ENCODE measurements around the gene F12. TPM values are rescaled to one million over a fixed set of nuclear protein-coding genes. Genes with fewer than 3 reads are reported as not detected.
A peak's percentile ranks its signal among the peaks of the same experiment; 100 is the strongest.

Gene F12
- total and polyA plus RNA-seq, 2 of the 8 experiments (the other 6 are each of a cell fraction or from before 2014, with no cell fraction given) = 6.5 to 7.8 TPM

DNA sequence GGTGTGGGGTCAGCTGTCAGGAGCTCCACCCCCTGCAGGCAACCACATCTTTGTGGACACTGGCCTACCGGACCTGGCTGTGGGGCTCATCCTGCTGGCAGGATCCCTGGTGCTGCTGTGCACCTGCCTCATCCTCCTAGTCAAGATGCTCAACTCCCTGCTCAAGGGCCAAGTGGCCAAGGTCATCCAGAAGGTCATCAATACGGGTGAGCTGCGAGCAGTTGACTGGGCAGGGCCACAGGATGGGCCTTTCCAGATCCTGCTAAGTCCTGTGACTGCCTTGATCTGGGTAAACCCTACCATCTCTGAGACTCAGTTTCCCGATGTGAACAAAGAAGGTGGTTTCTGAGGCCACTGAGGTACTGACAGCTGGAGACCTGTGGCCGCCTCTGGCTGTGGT, 15.4 kb downstream of the F12 start:
- Histone ChIP-seq H3K23me2 (ENCODE audit: low read depth, low read length) (no peaks in the 10 kb centered on the region), H3K36me3 (ENCODE audit: control insufficient read depth in 2 of 4, insufficient read depth in 4 of 4, low read length in 3 of 4) (no peaks in the 10 kb centered on the region), H2BK120ac (replicated peaks; ENCODE audit: low read depth, low read length) (no peak overlapping the region), H4K91ac (replicated peaks; ENCODE audit: insufficient read length, low read length) (no peak overlapping the region), H3K23ac (ENCODE audit: insufficient read length) (no peak overlapping the region), H2BK20ac (ENCODE audit: low read length) (no peak overlapping the region), H2BK12ac (ENCODE audit: low read depth, low read length) (peak overlapping the region; percentile 91; the same call in 1 of the 2 replicates), H3K4me2 (ENCODE audit: insufficient read depth in 1 of 2, low read depth in 2 of 2, low read length in 2 of 2) (no peak overlapping the region), H2AK5ac (ENCODE audit: low read depth, low read length) (peak overlapping the region; percentile 34; the same call in 1 of the 2 replicates), H2AFZ (ENCODE audit: low read length) (no peak overlapping the region), H3K9me3 (ENCODE audit: insufficient read depth in 2 of 2, low read depth in 1 of 2, low read length in 1 of 2) (no peaks in the 10 kb centered on the region), H3K27ac (ENCODE audit: low read depth, low read length) (no peak overlapping the region), H3K18ac (ENCODE audit: extremely low read depth, low read length) (no peak overlapping the region), H4K20me1 (replicated peaks in 1 of 2; ENCODE audit: control insufficient read depth in 1 of 2, insufficient read depth in 2 of 2, low read length in 2 of 2) (no peaks in the 10 kb centered on the region), H3K4me1 (replicated peaks in 1 of 4; ENCODE audit: control insufficient read depth in 3 of 4, insufficient read depth in 4 of 4, low read length in 3 of 4) (peaks cover 0 to 3% (median 0%) of the 10 kb centered on the region in 4 experiments; a peak in 4 of 7 replicates), H3K79me1 (ENCODE audit: low read depth, low read length) (no peaks in the 10 kb centered on the region), H3K56ac (replicated peaks; ENCODE audit: insufficient read length, low read depth, low read length) (no peak overlapping the region), H2BK15ac (ENCODE audit: low read length) (0 out of 2 replicates have a peak overlapping the region, but pooled peaks have one; percentile 12), H3K27me3 (replicated peaks in 1 of 4; ENCODE audit: control insufficient read depth in 3 of 4, extremely low read depth in 1 of 4, insufficient read depth in 3 of 4, low read length in 3 of 4) (peaks cover 0 to 16% (median 11%) of the 10 kb centered on the region in 4 experiments; a peak in 6 of 7 replicates), H4K5ac (ENCODE audit: insufficient read length, low read depth, low read length) (no peak overlapping the region), H3K14ac (ENCODE audit: insufficient read length) (no peak overlapping the region), H4K8ac (ENCODE audit: extremely low read depth, insufficient read depth, low read length) (no peak overlapping the region), H3K79me2 (ENCODE audit: control insufficient read depth in 1 of 2, insufficient read depth in 2 of 2, low read length in 2 of 2) (no peaks in the 10 kb centered on the region), H3K4ac (replicated peaks; ENCODE audit: insufficient read length, low read depth, low read length) (no peak overlapping the region), H3K9ac (replicated peaks in 1 of 4; ENCODE audit: extremely low read depth in 1 of 4, low read depth in 3 of 4, low read length in 3 of 4) (no peak overlapping the region), H2BK5ac (ENCODE audit: low read depth, low read length) (peak overlapping the region; percentile 7; the same call in 1 of the 2 replicates), H3K4me3 (ENCODE audit: extremely low read depth in 1 of 4, insufficient read depth in 2 of 4, low read depth in 3 of 4, low read length in 4 of 4) (no peak overlapping the region)
- WGBS, 2 experiments (ENCODE audit: extremely low coverage in 1 of 2, insufficient coverage in 1 of 2, insufficient read length in 1 of 2, insufficient replicate concordance in 2 of 2, low coverage in 1 of 2, low lambda C conversion rate in 2 of 2, missing lambda C conversion rate in 1 of 2) = 73% methylated on average over 5 of the region's 5 CpGs; no CpG with 5 or more reads in 1 of the 2 experiments
- CTCF ChIA-PET (ENCODE audit: partially characterized antibody) = interaction anchor here (0.6 to 18.7 kb wide), 7 partner anchors 9 to 599 kb away, joined by 3 to 430 read pairs (median 37); partner anchors contain the start of genes PFN3, PRR7 and SLC34A1
- FAIRE-seq = no peak
- no peak for DNase-seq (ENCODE audit: low read depth in 1 of 2, low spot score in 2 of 2)
- POLR2A ChIA-PET (ENCODE audit: partially characterized antibody) = interaction anchor here (1.3 to 4.2 kb wide), 5 partner anchors 9 to 103 kb away, joined by 3 to 16 read pairs (median 4); partner anchors contain the start of gene PDLIM7
- no peak for TF ChIP-seq KDM5A (IDR thresholded peaks at IDR 0.05; ENCODE audit: low read length)
- TF ChIP-seq SAP30 (IDR thresholded peaks at IDR 0.05; ENCODE audit: insufficient read depth, insufficient replicate concordance, low read length) = no peak
- no peak for TF ChIP-seq SP2 (IDR thresholded peaks at IDR 0.05; ENCODE audit: low read length)
- no peak for TF ChIP-seq CTBP2 (IDR thresholded peaks at IDR 0.05; ENCODE audit: borderline replicate concordance, insufficient read depth, insufficient read length, low read length)
- no peak for TF ChIP-seq BRCA1 (IDR thresholded peaks at IDR 0.05; ENCODE audit: low read depth, low read length)
- TF ChIP-seq GTF2F1 (IDR thresholded peaks at IDR 0.05; ENCODE audit: borderline replicate concordance, low read depth, low read length) = no peak
- TF ChIP-seq E2F6 (IDR thresholded peaks at IDR 0.05) = no peak
- TF ChIP-seq EZH2 (IDR thresholded peaks at IDR 0.05; ENCODE audit: low read depth, low read length, severe bottlenecking) = no peak
- no peak for TF ChIP-seq ATF3 (IDR thresholded peaks at IDR 0.05; ENCODE audit: insufficient read depth, low read depth, low read length)
- no peak for TF ChIP-seq CREB1 (IDR thresholded peaks at IDR 0.05)
